ENCODE results near the gene MYO1E.

Gene MYO1E

GRCh38 chr15:59329570-59330350, 42.9 kb downstream of the MYO1E start:
- TF ChIP-seq CTCF (IDR thresholded peaks at IDR 0.05; ENCODE audit: insufficient read depth, low read length, poor library complexity, severe bottlenecking) (no peak), EZH2phosphoT487 (conservative IDR thresholded peaks at IDR 0.05; ENCODE audit: low read length) (no peak)
- no peaks in the 10 kb centered on the region for H3K27me3 ChIP-seq (ENCODE audit: low read length)
- peak overlapping the region; percentile 63 for H3K4me2 ChIP-seq (ENCODE audit: low read depth, low read length, poor library complexity, severe bottlenecking)
- no peak overlapping the region for H3K9ac ChIP-seq (ENCODE audit: low read length)
- peaks cover 47% of the 10 kb centered on the region for H3F3A ChIP-seq (ENCODE audit: insufficient read depth)
- H3K27ac ChIP-seq (ENCODE audit: low read depth, low read length) = peak overlapping the region; percentile 75; the same call in 1 of the 2 replicates
- H3K79me2 ChIP-seq (ENCODE audit: insufficient read depth, low read length) = peaks cover 100% of the 10 kb centered on the region
- H3K36me3 ChIP-seq (ENCODE audit: low read length) = peaks cover 18% of the 10 kb centered on the region; the same call in 1 of the 2 replicates
- H2AFZ ChIP-seq (ENCODE audit: low read depth, low read length, severe bottlenecking) = no peak overlapping the region
- H3K9me2 ChIP-seq (replicated peaks; ENCODE audit: insufficient read depth, low read length) = no peaks in the 10 kb centered on the region
- H3K4me3 ChIP-seq (ENCODE audit: insufficient read depth, low read length, poor library complexity, severe bottlenecking) = no peak overlapping the region
- H3K9me3 ChIP-seq (ENCODE audit: insufficient read depth, low read length) = no peaks in the 10 kb centered on the region
- H4K20me1 ChIP-seq (ENCODE audit: low read depth, low read length) = peaks cover 49% of the 10 kb centered on the region; the same call in 1 of the 2 replicates

DNA sequence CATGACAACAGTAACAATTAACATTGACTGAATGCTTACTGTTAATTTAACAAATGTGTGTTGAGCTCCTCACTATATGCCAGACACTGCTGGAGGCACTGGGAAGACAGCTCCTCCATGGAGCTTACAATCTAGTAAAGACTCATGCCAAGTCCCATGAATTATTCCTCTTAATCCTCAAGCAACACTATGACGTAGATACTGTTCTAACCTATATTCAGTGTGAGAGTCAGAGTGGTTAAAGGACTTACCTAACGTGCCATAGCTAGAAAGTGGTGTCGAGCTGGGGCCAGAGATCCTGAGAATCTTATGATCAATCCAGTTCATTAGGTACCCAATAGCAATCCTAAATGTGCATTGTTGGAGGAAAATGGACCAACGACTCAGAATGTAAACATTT, 43.6 kb downstream of the MYO1E start:
- H3K36me3 ChIP-seq (ENCODE audit: low read length) = peaks cover 18% of the 10 kb centered on the region; the same call in 1 of the 2 replicates
- peak overlapping the region; percentile 42; the same call in 1 of the 2 replicates for H3K27ac ChIP-seq (ENCODE audit: low read depth, low read length)
- peaks cover 100% of the 10 kb centered on the region for H3K79me2 ChIP-seq (ENCODE audit: insufficient read depth, low read length)
- TF ChIP-seq CTCF (IDR thresholded peaks at IDR 0.05; ENCODE audit: insufficient read depth, low read length, poor library complexity, severe bottlenecking) = no peak
- no peak for TF ChIP-seq EZH2phosphoT487 (conservative IDR thresholded peaks at IDR 0.05; ENCODE audit: low read length)
- H3K9me2 ChIP-seq (replicated peaks; ENCODE audit: insufficient read depth, low read length) = no peaks in the 10 kb centered on the region
- no peak overlapping the region for H3K4me2 ChIP-seq (ENCODE audit: low read depth, low read length, poor library complexity, severe bottlenecking)
- H2AFZ ChIP-seq (ENCODE audit: low read depth, low read length, severe bottlenecking) = no peak overlapping the region
- no peak overlapping the region for H3K9ac ChIP-seq (ENCODE audit: low read length)
- no peaks in the 10 kb centered on the region for H3K27me3 ChIP-seq (ENCODE audit: low read length)
- H3F3A ChIP-seq (ENCODE audit: insufficient read depth) = peaks cover 48% of the 10 kb centered on the region
- H3K4me3 ChIP-seq (ENCODE audit: insufficient read depth, low read length, poor library complexity, severe bottlenecking) = no peak overlapping the region
- peaks cover 50% of the 10 kb centered on the region for H4K20me1 ChIP-seq (ENCODE audit: low read depth, low read length)
- H3K9me3 ChIP-seq (ENCODE audit: insufficient read depth, low read length) = no peaks in the 10 kb centered on the region

DNA sequence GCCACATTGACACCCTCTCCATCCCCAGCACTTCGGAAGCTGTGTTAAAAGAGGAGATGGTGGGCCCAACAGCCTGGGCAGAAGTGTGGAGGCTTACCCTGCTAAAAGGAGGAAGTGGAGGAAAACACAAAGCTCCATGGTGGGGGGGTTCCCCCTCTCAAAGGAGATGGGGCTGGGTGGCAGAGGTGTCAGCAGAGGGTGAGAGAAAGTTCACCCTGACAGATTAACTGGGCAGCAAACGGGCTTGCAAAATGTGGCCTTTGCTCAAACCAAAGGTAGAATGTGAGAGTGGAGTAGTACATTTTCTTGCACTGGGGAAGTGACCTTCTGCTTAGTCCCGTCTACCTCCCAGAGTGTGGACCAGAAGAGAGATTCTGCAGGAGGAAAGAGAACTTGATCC, 44.7 kb downstream of the MYO1E start:
- no peak overlapping the region for H3K9ac ChIP-seq (ENCODE audit: low read length)
- H3K79me2 ChIP-seq (ENCODE audit: insufficient read depth, low read length) = peaks cover 100% of the 10 kb centered on the region
- peaks cover 50% of the 10 kb centered on the region for H3F3A ChIP-seq (ENCODE audit: insufficient read depth)
- no peak overlapping the region for H3K4me2 ChIP-seq (ENCODE audit: low read depth, low read length, poor library complexity, severe bottlenecking)
- no peaks in the 10 kb centered on the region for H3K9me2 ChIP-seq (replicated peaks; ENCODE audit: insufficient read depth, low read length)
- peaks cover 47% of the 10 kb centered on the region for H4K20me1 ChIP-seq (ENCODE audit: low read depth, low read length)
- H3K9me3 ChIP-seq (ENCODE audit: insufficient read depth, low read length) = no peaks in the 10 kb centered on the region
- TF ChIP-seq EZH2phosphoT487 (conservative IDR thresholded peaks at IDR 0.05; ENCODE audit: low read length) (no peak), CTCF (IDR thresholded peaks at IDR 0.05; ENCODE audit: insufficient read depth, low read length, poor library complexity, severe bottlenecking) (no peak)
- peaks cover 15% of the 10 kb centered on the region for H3K36me3 ChIP-seq (ENCODE audit: low read length)
- no peak overlapping the region for H2AFZ ChIP-seq (ENCODE audit: low read depth, low read length, severe bottlenecking)
- no peaks in the 10 kb centered on the region for H3K27me3 ChIP-seq (ENCODE audit: low read length)
- peak overlapping the region; percentile 42 for H3K27ac ChIP-seq (ENCODE audit: low read depth, low read length)
- H3K4me3 ChIP-seq (ENCODE audit: insufficient read depth, low read length, poor library complexity, severe bottlenecking) = no peak overlapping the region
